IMR-90 (cell line): ENCODE results near the gene CEBPB. TPM values are rescaled to one million over a fixed set of nuclear protein-coding genes. Genes with fewer than 3 reads are reported as not detected.

Experiments used
- NFE2L2 ChIP-seq: fragments of 150-350 bp; IDR thresholded peaks from 2 replicates; pipeline ENCODE4 v1.6.1; 2016; ENCODE audit warnings: low read depth, mild to moderate bottlenecking, low read length
- polyA plus RNA-seq, 3 experiments: library from polyadenylated mRNA; depleted of rRNA; stranded (reverse); fragments of >200 nt; gene quantifications; 2 replicates each; pipeline ENCODE4 v1.2.3, GENCODE V29; 2012; ENCODE audit warnings: low replicate concordance in 1 of 3
- total RNA-seq: library from RNA; depleted of rRNA; stranded (reverse); fragments of >200 nt; gene quantifications from 2 replicates; pipeline ENCODE4 v1.2.3, GENCODE V29; 2012
- TF ChIP-seq, protein P1 (sequence below): fragments of 150-350 bp; IDR thresholded peaks from 2 replicates; pipeline ENCODE4 v1.6.1; 2017; ENCODE audit warnings: mild to moderate bottlenecking, antibody characterized with exemption, low read length, low read depth

Gene CEBPB
- total and polyA plus RNA-seq, 2 of the 4 experiments (the other 2 are of a cell fraction): 3.4 to 17.4 TPM

DNA sequence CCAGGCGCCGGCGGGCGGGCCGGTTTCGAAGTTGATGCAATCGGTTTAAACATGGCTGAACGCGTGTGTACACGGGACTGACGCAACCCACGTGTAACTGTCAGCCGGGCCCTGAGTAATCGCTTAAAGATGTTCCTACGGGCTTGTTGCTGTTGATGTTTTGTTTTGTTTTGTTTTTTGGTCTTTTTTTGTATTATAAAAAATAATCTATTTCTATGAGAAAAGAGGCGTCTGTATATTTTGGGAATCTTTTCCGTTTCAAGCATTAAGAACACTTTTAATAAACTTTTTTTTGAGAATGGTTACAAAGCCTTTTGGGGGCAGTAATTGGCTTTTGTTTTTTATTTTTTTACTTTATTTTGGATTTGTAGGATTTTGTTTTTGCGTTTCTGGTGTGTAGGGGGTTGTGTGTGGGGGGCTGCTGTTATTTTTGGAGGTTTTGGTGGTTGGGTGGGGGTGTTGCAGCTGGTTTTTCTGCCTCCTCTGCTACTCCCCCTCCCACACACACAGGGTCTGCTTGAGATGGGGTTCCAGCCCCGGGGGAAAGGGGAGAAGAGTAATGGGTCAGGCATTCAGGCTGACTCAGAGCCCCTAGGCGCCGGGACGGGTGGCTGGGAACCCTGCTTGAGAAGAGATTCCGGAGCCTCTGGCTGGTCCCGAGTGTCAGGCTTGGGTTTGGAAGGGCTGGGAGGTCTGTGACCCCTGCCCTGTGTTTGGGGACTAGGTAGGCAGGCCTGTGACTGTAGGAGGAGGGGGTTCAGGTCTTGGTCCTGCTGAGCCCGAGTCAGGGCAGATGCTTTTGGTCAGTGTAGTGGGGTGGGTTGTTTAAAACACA, 2.0 kb downstream of the CEBPB start (continued):
- TF ChIP-seq, protein P1, sequence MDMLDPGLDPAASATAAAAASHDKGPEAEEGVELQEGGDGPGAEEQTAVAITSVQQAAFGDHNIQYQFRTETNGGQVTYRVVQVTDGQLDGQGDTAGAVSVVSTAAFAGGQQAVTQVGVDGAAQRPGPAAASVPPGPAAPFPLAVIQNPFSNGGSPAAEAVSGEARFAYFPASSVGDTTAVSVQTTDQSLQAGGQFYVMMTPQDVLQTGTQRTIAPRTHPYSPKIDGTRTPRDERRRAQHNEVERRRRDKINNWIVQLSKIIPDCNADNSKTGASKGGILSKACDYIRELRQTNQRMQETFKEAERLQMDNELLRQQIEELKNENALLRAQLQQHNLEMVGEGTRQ: no peak
- TF ChIP-seq NFE2L2: no peak
